GM19099 (cell line): Measurements from ENCODE around the gene CAMTA2.

Experiments used
- POLR2A ChIP-seq: IDR thresholded peaks from 3 replicates; pipeline ENCODE4 v1.6.1; 2011; ENCODE audit warnings: low read depth; ENCODE audit not compliant: insufficient read length; ENCODE audit errors: extremely low read depth

CAMTA2 gene

DNA sequence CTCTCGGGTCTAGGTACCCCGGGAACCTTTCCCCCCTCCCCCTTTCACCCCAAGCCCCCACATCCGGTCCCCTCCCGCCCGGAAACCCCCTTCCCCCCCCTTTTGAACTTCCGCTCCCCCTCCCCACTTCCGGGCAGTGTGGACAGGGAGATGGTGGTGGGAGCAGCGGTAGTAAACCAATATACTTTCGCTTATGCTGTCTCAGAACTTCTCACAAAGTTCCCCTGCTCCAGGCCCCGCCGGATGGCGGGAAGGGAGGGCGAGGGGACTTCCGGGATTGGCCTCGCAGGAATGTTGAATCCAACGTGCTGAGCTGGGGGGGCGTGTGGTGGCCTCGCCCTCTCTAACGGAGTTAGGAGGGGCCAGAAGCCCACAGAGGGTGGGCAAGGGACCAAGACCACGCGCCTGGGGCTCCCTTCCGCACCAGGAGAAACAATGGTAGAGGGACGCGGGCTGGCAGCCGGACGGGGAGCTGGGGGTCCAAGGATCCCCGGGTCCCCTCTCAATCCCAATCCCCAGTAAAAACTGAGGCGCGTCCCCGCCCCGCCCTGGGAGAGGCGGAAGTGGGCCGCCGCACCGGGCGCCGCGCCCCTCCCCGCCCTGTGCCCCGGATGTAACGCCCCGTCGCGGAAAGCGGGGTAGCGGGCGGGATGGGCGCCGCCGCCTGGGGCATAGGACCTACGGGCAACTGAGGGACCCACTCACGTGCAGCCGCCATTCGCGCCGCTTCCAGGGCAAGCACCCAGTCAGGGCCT is 39.9 kb downstream of the CAMTA2 start:
- TF ChIP-seq POLR2A: no peak

DNA sequence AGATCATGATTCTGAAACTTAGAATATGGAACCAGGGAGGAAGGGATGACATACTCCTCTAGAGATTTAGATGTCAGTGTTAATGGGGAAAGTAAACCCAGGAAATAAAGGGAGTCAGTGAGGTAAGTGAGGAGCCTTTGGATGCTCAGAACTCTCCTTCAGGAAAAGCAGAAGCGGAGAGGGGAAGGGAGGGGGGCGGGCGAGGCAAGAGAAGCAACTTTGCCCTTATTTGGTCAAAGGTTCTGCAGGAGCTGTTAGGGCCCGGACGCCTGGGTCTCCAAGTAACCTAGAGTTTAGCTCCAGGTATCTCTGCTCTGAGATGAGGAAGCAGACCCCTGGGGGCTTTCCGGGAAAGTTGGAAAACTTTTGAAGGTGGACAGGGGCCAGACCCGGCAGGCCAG is 40.5 kb downstream of the CAMTA2 start:
- TF ChIP-seq POLR2A: no peak

DNA sequence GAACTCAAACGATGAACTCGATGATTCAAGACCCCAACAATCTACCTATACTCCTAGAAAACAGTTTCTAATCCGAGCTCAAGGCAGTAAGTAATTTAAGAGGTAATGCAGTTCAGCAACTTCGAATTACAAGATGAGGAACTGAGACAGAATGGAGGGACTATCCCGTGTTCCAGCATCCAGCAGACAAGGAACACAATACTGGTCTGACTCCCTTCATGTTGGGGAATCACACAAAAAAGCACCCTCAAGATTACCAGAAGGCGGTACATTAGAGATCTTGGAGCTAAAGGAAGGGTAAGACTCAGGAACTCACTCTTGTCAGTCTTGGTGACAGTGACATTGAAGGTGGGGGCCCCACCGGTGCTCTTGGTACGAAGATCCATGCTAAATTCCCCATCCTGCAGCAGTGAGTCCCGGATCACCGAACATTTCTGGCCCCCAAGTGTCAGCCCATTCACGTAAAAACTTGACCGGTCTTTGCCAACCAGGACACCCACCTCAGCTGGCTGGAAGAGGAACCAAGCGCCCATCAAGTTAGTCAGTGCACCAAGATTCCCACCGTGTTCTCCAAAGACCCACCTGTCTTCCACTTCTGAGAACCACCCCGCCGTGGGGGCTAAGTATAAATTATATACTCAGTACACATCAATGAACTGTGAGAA is 41.0 kb downstream of the CAMTA2 start:
- TF ChIP-seq POLR2A: no peak

DNA sequence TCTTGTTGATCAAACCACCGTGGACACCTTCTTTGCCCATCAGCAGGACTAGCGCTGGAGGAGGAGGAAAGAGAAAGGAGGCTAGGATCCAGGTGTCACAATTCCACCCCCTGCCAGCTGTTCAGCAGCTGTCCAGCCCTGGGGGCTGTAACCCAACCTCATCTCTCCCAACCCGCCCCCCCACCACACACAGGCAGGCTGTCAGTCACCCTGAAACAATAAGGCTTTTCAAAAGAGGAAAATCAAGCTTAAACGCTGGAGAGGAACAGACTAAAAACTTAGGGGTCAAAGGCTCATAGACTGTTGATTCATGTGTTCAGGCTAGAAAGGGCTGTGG is 41.6 kb downstream of the CAMTA2 start:
- no peak for TF ChIP-seq POLR2A

DNA sequence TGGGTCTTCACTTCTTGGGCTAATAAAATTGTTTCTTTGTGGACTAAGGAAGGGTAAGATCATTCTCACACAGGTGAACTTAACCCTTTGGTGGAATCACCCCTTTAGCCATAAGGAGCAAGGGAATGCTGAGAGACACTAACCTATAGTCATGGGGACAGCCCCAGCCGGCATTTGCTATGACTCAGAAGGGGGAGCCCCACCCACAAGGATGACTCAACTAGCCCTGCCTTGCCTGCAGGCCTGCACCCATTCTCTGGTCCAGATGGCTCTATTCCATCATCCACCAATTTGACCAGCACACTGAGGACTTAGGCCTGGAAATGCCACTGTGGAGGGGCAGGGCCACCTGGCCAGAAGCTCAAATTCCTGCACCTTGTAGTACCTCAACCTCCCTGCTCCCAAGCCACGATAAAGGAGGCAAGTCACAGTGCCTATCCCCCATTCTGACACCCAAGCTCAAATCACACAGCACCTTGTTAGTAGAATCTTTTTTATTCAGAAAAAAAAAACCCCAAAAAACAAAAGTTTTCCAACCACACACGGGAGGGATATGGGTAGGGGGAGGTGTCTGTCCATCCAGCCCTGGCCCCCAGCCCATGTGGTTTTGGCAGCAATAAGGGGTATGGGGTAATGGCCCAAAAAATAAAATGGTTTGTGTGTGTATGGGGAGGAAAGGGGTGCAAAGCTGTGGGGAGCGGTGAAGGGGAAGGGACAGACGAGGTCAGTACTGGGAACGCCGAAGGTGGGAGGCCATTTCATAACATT is 42.1 kb downstream of the CAMTA2 start:
- TF ChIP-seq POLR2A: no peak

DNA sequence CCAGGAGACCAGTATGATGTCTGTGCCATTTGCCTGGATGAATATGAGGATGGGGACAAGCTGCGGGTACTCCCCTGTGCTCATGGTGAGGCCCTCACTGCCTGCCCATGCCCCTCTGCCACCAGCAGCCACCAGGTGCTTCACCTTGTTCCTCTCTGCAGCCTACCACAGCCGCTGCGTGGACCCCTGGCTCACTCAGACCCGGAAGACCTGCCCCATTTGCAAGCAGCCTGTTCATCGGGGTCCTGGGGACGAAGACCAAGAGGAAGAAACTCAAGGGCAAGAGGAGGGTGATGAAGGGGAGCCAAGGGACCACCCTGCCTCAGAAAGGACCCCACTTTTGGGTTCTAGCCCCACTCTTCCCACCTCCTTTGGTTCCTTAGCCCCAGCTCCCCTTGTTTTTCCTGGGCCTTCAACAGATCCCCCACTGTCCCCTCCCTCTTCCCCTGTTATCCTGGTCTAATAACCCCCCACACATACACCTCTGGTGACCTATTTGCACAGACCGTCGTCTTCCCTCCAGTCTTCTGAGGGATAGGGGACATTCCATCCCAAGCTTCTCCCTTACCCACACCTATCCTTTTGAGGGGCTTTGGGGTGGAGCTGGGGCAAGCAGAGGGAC is 42.8 kb downstream of the CAMTA2 start:
- TF ChIP-seq POLR2A: peak; percentile 51

DNA sequence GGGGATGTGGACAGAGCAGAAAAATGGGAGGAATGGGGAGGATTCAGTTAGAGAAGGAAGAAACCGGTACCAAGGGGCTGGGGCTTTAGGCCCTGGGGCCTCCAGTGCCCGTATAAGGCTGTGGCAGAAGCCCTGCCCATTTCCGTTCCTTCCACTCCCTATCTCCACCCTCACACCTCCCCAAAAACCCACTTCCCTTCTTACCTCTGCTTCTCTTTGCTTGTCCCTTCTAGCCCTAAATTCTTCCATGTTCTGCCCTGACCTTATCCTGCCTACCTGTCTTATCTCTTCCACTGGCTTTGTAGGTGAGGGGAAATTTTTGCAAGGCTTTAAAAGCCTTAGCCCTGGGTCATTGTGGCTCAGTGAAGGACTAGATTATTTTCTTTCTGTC is 43.3 kb downstream of the CAMTA2 start:
- TF ChIP-seq POLR2A: peak; percentile 31

DNA sequence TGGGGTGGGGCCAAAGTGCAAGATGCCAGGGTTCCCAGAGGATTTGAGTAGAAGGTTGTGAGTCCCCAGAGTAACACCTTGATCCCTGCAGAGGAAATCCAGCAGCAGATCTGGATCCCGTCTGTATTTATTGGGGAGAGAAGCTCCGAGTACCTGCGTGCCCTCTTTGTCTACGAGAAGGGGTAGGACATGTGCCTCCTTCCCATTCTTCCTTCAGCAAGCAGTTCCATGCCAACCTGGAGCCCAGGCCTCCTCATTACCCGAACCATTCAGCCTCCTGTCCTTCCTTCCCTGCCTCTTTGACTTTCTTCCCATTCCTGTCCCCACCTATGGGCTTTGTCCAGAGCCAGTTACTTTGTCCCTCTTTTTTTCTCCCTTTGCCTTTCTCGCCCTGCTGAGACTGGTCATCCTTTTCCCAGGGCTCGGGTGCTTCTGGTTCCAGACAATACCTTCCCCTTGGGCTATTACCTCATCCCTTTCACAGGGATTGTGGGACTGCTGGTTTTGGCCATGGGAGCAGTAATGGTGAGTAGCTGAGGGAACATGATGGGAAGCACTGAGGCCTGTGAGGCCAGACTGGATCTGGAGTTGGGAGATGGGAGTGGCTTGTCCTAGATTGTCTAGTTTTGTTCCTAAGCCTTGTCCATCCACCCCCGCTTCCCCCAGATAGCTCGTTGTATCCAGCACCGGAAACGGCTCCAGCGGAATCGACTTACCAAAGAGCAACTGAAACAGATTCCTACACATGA is 44.5 kb downstream of the CAMTA2 start:
- TF ChIP-seq POLR2A: peak; percentile 21

DNA sequence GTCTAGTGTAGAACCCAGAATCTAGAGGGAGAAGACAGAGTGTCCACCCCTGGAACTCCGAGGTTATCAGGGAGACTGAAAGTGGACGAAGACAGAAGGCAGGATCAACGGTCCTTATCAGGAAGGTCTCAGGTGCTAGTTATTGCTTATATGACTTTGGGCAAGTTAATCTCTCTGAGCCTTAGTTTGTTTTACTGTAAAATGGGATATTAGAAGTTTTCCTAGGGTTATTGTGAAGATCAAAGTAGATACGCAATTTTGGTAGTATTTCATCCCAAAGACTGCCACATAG is 46.2 kb downstream of the CAMTA2 start:
- no peak for TF ChIP-seq POLR2A

DNA sequence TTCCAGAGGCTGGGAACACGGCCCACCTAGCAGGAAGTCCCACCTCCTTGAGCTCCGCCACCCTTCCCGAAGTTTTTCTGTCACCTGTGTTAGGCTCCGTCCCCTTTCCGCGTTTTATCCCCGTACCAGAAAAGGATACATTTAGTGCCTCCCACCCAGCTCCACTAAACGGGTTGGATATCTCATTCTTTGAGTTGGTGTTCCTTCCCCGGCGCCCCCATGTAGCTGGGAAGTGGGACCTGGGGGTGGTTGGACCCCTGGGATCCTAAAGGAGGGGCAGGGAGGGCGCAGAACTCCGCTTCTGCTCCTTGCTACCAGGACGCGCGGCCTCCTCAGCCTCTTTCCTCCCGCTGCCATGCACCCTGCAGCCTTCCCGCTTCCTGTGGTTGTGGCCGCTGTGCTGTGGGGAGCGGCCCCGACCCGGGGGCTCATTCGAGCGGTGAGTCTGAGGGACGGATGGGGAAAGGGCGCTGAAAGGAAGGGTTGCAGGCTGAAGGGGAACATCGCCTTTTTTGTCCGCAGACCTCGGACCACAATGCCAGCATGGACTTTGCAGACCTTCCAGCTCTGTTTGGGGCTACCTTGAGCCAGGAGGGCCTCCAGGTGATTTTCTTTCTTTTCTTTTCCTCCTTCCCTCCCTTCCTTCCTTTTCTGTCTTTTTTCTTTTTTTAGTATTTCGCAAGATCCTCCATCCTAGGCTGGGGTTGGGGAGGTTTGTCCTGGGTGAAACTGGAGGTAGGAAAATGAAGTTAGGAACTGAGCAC is 46.7 kb downstream of the CAMTA2 start:
- no peak for TF ChIP-seq POLR2A

DNA sequence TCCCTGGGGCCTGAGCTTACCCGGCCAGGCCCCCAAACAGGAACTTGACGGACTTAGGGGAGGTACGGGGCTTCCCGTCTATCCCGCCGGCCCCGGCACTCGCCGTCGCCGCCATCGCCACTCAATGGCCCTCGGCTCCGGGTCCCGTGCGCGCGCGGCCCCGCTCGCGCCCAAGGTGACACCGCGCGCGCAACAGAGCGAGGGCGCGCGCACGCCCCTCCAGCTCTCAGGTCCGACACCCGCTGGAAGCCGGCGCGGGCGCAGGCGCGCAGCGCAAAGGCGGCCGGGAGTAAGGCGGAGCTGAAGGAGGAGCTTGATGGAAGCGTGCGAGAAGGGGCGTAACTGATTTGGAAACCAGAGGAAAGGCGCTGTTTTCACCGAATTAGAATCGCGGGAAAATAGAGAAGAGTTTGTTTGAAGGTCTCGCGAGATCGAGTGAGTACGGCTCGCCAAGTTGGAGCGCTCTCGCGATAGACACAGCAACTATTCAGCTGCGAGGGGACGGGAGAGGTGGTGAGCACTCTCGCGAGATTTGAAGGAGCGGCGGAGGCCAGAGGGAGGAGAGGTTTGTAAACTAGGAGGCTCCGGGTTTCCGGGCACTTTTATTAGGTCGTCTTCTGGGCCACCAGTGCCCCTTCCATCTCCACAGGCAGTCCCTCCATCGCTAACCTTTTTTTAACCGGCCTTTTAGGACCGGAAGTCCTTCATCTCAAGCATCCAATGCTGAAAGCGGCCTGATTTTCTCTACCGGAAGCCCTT is 47.5 kb downstream of the CAMTA2 start, which contains the start of the genes RNF167 and SLC25A11:
TSS of gene RNF167 (plus strand) at position 473 of the 759 bp plus-strand sequence. CDS start 642 bp downstream, outside the sequence.
TSS of gene SLC25A11 (minus strand) at position 251 of the 759 bp plus-strand sequence. CDS start at position 115, 136 bp downstream.
- TF ChIP-seq POLR2A: peak; percentile 92

DNA sequence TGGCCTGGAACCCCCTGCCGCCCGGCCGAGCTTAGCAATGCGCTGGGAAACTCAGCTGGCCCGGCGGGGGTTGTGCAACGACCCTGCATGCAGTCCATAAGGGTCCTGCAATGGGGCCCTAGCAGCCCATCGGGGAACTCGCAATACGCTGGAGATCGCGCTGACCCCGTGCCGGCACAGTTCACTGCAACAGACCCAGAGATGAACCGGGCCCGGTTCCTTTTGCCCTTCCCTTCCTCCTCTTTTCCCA is 48.0 kb downstream of the CAMTA2 start:
- no peak for TF ChIP-seq POLR2A

DNA sequence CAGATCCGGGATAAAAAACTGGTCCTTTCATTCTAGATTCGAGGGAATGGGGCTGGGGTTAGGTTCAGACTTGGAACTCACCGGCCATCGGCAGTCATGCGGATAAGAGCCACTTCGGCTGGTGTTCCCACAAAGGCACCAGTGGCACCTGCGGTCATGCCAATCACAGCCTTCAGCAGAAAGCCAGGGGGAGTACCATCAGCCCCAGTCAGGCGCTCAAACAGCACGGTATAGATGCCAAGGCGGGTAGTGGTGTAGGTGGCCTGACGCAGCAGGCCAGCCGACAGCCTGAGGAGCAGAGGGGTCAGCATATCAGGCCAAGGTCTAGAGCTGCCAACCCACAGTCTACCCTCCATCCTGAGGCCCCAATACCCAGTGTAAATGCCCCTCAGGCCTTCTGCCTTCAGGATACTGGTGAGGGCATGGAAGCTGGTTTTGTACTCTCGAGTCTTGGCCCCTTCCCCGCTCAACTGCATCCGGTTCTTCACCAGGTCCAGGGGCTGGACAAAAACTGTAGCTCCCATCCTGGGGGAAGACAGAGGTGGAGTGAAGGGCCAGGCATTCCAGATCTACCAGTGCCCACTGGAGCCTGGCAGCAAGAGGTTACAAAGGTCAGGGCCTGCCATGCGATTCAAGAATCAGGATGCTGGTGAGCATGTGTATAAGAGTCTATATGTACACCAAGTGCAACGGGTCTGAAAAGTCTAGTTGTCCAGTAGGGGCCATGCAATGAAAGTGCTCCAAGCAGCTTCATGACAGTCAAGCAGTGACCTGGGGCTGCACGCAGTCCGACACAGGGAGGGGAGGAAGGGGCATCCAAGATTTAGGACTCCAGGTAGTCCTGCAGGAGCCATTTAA is 48.6 kb downstream of the CAMTA2 start:
- no peak for TF ChIP-seq POLR2A
